LNCaP clone FGC (cell line): Measurements from ENCODE around the gene HSDL2.

Experiments used
- DNase-seq: peaks from one replicate; pipeline ENCODE4 v3.0.0-alpha.2; 2011; ENCODE audit warnings: low read depth
- H3K4me3 ChIP-seq: 2 replicates; pipeline ENCODE4 v1.5.1; 2011; ENCODE audit warnings: mild to moderate bottlenecking, low read depth, low read length, control low read depth
- TF ChIP-seq, protein P1 (sequence below): IDR thresholded peaks from 2 replicates; pipeline ENCODE4 v1.5.1; 2012; ENCODE audit warnings: mild to moderate bottlenecking; ENCODE audit not compliant: control insufficient read depth, insufficient read depth; ENCODE audit errors: extremely low read depth

HSDL2 gene

GRCh38 chr9:112434487-112434886 lies 54.6 kb downstream of the HSDL2 start:
- TF ChIP-seq, protein P1, sequence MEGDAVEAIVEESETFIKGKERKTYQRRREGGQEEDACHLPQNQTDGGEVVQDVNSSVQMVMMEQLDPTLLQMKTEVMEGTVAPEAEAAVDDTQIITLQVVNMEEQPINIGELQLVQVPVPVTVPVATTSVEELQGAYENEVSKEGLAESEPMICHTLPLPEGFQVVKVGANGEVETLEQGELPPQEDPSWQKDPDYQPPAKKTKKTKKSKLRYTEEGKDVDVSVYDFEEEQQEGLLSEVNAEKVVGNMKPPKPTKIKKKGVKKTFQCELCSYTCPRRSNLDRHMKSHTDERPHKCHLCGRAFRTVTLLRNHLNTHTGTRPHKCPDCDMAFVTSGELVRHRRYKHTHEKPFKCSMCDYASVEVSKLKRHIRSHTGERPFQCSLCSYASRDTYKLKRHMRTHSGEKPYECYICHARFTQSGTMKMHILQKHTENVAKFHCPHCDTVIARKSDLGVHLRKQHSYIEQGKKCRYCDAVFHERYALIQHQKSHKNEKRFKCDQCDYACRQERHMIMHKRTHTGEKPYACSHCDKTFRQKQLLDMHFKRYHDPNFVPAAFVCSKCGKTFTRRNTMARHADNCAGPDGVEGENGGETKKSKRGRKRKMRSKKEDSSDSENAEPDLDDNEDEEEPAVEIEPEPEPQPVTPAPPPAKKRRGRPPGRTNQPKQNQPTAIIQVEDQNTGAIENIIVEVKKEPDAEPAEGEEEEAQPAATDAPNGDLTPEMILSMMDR: no peak
- no peak for DNase-seq
- H3K4me3 ChIP-seq: no peak overlapping the region

- no peak overlapping the region for H3K4me3 ChIP-seq
- no peak for DNase-seq
- TF ChIP-seq, protein P1: no peak
These were observed 57.5 kb downstream of the HSDL2 start for GRCh38 chr9:112437406-112437805.

DNA sequence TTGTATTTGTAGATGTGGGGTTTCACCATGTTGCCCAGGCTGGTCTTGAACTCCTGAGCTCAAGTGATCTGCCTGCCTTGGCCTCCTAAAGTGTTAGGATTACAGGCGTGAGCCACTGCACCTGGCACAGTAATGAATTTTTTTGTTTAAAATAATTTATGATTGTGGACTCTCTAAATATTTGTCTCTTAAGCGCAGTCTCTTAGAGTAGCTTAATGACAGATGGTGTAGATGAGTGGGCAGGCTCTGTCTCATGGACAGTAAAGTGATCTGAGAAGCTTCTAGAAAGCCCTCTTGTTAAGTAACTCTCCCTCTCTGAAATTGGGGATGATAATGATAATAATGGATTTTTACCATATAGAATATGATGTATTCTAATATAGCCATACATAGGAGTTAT lies 59.3 kb downstream of the HSDL2 start:
- peak; percentile 56 for DNase-seq
- TF ChIP-seq, protein P1: no peak
- no peak overlapping the region for H3K4me3 ChIP-seq

DNA sequence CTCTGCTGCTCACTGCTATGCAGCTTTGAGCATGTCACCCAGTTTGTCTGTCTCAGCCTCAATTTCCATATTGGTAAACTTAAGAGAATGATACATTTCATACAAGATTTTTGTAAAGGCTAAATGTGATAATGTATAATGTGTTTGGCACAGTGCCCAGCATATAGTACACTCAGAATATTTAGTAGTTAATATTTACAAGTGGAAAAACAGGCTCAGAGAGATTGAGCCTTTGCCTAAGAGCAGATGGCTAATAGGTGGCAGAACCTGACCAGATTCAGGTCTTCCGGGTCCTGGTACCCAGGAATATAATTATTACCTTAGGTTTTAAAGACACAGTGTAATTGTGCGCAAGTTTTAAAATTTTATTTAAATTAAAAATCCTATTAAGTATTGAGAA lies 59.9 kb downstream of the HSDL2 start:
- peak; percentile 52 for DNase-seq
- TF ChIP-seq, protein P1: no peak
- H3K4me3 ChIP-seq: no peak overlapping the region

DNA sequence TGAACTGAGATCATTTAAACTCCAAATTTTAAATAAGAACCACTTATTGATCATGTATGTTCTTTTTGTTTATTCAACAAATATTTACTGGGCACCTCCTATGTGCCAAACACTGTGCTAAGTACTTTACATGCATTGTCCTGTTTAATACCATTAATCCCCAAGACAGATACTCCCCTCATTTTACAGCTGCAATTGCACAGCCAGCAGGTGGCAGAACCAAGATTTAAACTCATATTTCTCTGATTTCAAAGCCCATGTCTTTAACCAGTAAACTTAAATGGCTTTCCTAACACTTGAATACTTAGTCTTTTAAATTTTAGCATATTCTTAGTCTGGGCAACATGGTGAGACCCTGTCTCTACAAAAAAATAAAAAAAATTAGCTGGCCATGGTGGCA lies 63.3 kb downstream of the HSDL2 start:
- no peak for DNase-seq
- H3K4me3 ChIP-seq: no peak overlapping the region
- TF ChIP-seq, protein P1: peak; percentile 44

DNA sequence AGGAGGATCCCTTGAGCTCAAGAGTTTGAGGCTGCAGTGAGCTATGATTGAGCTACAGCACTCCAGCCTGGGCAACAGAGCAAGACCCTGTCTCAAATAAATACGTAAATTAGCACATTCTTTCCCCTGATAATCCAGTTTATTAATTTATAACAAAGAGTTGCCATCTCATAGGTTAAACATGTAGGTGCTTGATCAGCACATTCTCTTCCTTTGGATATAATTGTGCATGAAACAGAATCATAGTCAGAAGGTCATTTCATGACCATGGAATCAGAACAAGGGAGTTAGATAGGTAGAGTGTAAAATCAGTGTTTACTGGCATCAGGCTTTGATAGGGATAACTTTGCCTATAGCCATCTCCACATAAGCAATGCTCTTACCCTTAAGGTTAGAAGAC lies 63.7 kb downstream of the HSDL2 start:
- DNase-seq: no peak
- no peak overlapping the region for H3K4me3 ChIP-seq
- TF ChIP-seq, protein P1: no peak

DNA sequence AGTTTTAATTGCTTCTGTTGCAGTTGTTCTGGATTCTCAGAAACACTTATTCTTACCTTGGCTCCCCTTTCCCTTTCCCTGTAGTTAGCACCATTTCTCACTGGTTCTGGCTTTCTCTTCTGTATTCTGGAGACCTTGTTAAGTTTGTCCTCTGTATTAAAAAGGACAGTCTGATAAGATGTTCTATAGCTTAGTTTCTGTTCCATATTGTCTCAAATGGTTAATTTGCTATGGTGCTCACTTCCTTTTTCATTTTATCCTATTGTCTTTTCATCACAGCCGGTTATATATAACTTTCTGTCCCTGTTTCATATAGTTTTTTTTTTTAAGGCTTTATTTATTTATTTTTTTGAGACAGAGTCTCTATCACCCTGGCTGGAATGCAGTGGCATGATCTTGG lies 65.3 kb downstream of the HSDL2 start:
- TF ChIP-seq, protein P1: no peak
- DNase-seq: no peak
- H3K4me3 ChIP-seq: no peak overlapping the region
